Endothelial cell of umbilical vein (primary cell): ENCODE results near the gene SPAG6. TPM values are rescaled to one million over a fixed set of nuclear protein-coding genes. Genes with fewer than 3 reads are reported as not detected.

Source experiments
- BruUV-seq: library from RNA; stranded (reverse); fragments of 400-500 nt; replicated peaks from 2 replicates; lab custom pipeline; 2021; lab: Mats Ljungman, UMichigan
- CTCF ChIA-PET: fragments of 300-600, 350-600 bp; sonication (Branson Sonifier 250); formaldehyde crosslinking; loops from one replicate; lab custom pipeline; 2021; ENCODE audit warnings: antibody characterized with exemption, inconsistent platforms; lab: Charles Lee
- POLR2A ChIA-PET: fragments of 300-600, 350-600 bp; sonication (Branson Sonifier 250); formaldehyde crosslinking; loops from one replicate; lab custom pipeline; 2021; ENCODE audit warnings: antibody characterized with exemption, inconsistent platforms; lab: Charles Lee
- DNase-seq: peaks from one replicate; pipeline ENCODE4 v3.0.0-alpha.2; 2011; ENCODE audit warnings: low read depth, low spot score
- FAIRE-seq: peaks from 2 replicates; lab custom pipeline; 2011; peaks lifted over from hg19 to GRCh38; lab: Jason Lieb, UNC
- H2AFZ ChIP-seq: 2 replicates; pipeline ENCODE4 v1.6.0; 2012; ENCODE audit warnings: low read depth, low read length, control low read depth, inconsistent platforms
- H3K27ac ChIP-seq: 2 replicates; pipeline ENCODE4 v1.5.1; 2011; ENCODE audit warnings: low read depth, mild to moderate bottlenecking, control low read depth, low read length, moderate library complexity; ENCODE audit not compliant: insufficient read depth
- H3K27me3 ChIP-seq, 2 experiments: 2 replicates each; pipeline versions ENCODE4 v1.6.0 to v1.6.1; 2011; ENCODE audit warnings: low read length in 2 of 2, mixed read lengths in 1 of 2; ENCODE audit not compliant: control insufficient read depth in 2 of 2, insufficient read depth in 2 of 2
- H3K36me3 ChIP-seq, 2 experiments: 2 replicates in 1 of 2; 3 replicates in 1 of 2; pipeline ENCODE4 v1.5.1; 2011; ENCODE audit warnings: low read length in 2 of 2, mild to moderate bottlenecking in 1 of 2, moderate library complexity in 1 of 2; ENCODE audit not compliant: control insufficient read depth in 2 of 2, insufficient read depth in 2 of 2; ENCODE audit errors: extremely low read depth in 1 of 2
- H3K4me1 ChIP-seq: 3 replicates; pipeline ENCODE4 v1.5.1; 2011; ENCODE audit warnings: mild to moderate bottlenecking, low read length; ENCODE audit not compliant: control insufficient read depth, insufficient read depth; ENCODE audit errors: extremely low read depth
- H3K4me2 ChIP-seq: 2 replicates; pipeline ENCODE4 v1.6.1; 2011; ENCODE audit warnings: low read length, control low read depth, mixed read lengths; ENCODE audit not compliant: insufficient read depth
- H3K4me3 ChIP-seq, 3 experiments: fragments of 200-600 bp in 1 of 3; sonication (generic), shearing (Covaris generic) in 1 of 3; replicated peaks in 1 of 3; 2 replicates each; pipeline ENCODE4 v1.5.1; 2011 to 2016; ENCODE audit warnings: control low read depth in 3 of 3, low read length in 3 of 3, mild to moderate bottlenecking in 2 of 3, inconsistent platforms in 1 of 3, low read depth in 1 of 3, moderate library complexity in 1 of 3; ENCODE audit not compliant: insufficient read depth in 1 of 3
- H3K79me2 ChIP-seq: 2 replicates; pipeline ENCODE4 v1.6.0; 2012; ENCODE audit warnings: low read length, inconsistent platforms; ENCODE audit not compliant: control insufficient read depth, insufficient read depth
- H3K9ac ChIP-seq: replicated peaks from 2 replicates; pipeline ENCODE3; 2011; ENCODE audit warnings: low read length, control low read depth; ENCODE audit not compliant: insufficient read depth; ENCODE audit errors: extremely low read depth
- H3K9me1 ChIP-seq: replicated peaks from 3 replicates; pipeline ENCODE4 v1.6.0; 2011; ENCODE audit warnings: mild to moderate bottlenecking, low read length; ENCODE audit not compliant: control insufficient read depth, insufficient read depth; ENCODE audit errors: extremely low read depth
- H3K9me3 ChIP-seq: replicated peaks from 2 replicates; pipeline ENCODE4 v1.5.1; 2012; ENCODE audit warnings: low read length, inconsistent platforms; ENCODE audit not compliant: control insufficient read depth, insufficient read depth
- H4K20me1 ChIP-seq: replicated peaks from 2 replicates; pipeline ENCODE3; 2011; ENCODE audit warnings: mild to moderate bottlenecking, low read length; ENCODE audit not compliant: control insufficient read depth, insufficient read depth; ENCODE audit errors: extremely low read depth
- CTCF ChIP-seq, 2 donors: IDR thresholded peaks; 1 replicate in 1 of 2; 2 replicates in 1 of 2; pipeline ENCODE4 v1.5.1; 2011; ENCODE audit warnings: low read length in 2 of 2, mild to moderate bottlenecking in 2 of 2, moderate library complexity in 2 of 2, control low read depth in 1 of 2, inconsistent platforms in 1 of 2, low read depth in 1 of 2; ENCODE audit not compliant: insufficient read depth in 1 of 2; ENCODE audit errors: extremely low read depth in 1 of 2
- EZH2 ChIP-seq: IDR thresholded peaks from 2 replicates; pipeline ENCODE4 v1.6.1; 2012; ENCODE audit warnings: borderline replicate concordance, low read depth, mild to moderate bottlenecking, moderate library complexity, low read length, inconsistent platforms; ENCODE audit not compliant: severe bottlenecking
- FOS ChIP-seq: IDR thresholded peaks from 2 replicates; pipeline ENCODE4 v1.6.1; 2011; ENCODE audit warnings: mild to moderate bottlenecking, low read length, moderate library complexity, borderline replicate concordance; ENCODE audit not compliant: insufficient read depth
- GATA2 ChIP-seq: IDR thresholded peaks from 2 replicates; pipeline ENCODE4 v1.7.0; 2011; ENCODE audit warnings: low read depth, mild to moderate bottlenecking, moderate library complexity, mixed read lengths, low read length; ENCODE audit not compliant: insufficient read length, insufficient read depth
- JUN ChIP-seq: IDR thresholded peaks from 2 replicates; pipeline ENCODE4 v1.6.1; 2011; ENCODE audit warnings: borderline replicate concordance, low read depth; ENCODE audit not compliant: insufficient read length, insufficient read depth
- MAX ChIP-seq: IDR thresholded peaks from 2 replicates; pipeline ENCODE4 v1.6.1; 2011; ENCODE audit not compliant: insufficient read depth, insufficient read length
- MYC ChIP-seq: IDR thresholded peaks from one replicate; pipeline ENCODE4 v1.6.1; 2011; ENCODE audit warnings: mild to moderate bottlenecking, low read depth, low read length
- POLR2A ChIP-seq: IDR thresholded peaks from 2 replicates; pipeline ENCODE4 v1.6.1; 2012; ENCODE audit warnings: low read depth, mild to moderate bottlenecking, control low read depth, low read length
- POLR2AphosphoS5 ChIP-seq: IDR thresholded peaks from 2 replicates; pipeline ENCODE4 v1.6.1; 2012; ENCODE audit warnings: low read depth, mild to moderate bottlenecking, control low read depth, low read length, moderate library complexity; ENCODE audit not compliant: insufficient read depth
- dilution Hi-C: fragments of 300-500 bp; cut with MboI; formaldehyde crosslinking; loops from one replicate; pipeline ENCODE4 v1.15.0; 2019; ENCODE audit warnings: low sequenced_read_pairs; ENCODE audit not compliant: extremely low pct_ligation_motif_present
- intact Hi-C: fragments of 100-400 bp; cut with micrococcal nuclease; formaldehyde crosslinking; loops from one replicate; pipeline ENCODE4 v1.10.0; 2022
- polyA plus RNA-seq, 4 experiments: library from polyadenylated mRNA; depleted of rRNA in 3 of 4; stranded (reverse) in 3 of 4; unstranded in 1 of 4; fragments of >200 nt; gene quantifications; 2 replicates each; pipeline versions ENCODE4 v1.2.1 to v1.2.3, GENCODE V29; 2011 to 2012; ENCODE audit warnings: missing spikeins in 1 of 4
- total RNA-seq: library from RNA; stranded (reverse); gene quantifications from 2 replicates; pipeline ENCODE4 v1.2.3, GENCODE V29; 2021

Gene SPAG6
- total and polyA plus RNA-seq, 2 donors (not counting 3 experiments of a cell fraction or from before 2014, with no cell fraction given) = not detected

DNA sequence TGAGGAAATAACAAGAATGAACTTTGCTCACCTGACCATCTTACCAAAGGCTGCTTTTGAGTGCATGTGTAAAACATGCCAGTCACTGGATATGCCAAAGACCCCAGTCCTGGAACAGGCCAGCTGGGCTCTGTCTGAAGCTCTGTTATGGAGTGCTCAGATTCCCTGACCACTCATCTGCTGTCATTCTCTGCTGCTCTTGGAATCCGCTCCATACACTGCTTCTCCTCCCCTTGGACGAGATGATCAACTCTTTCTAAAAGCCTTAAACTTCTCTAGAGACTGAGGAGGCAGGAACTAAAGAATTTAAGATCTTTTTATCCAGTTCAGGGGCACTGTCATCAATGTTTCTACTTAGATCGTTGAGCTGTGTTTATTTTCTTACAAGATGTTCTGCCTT, 100.2 kb downstream of the SPAG6 start:
- Histone ChIP-seq H3K36me3 (no peaks in the 10 kb centered on the region), H3K79me2 (no peaks in the 10 kb centered on the region), H2AFZ (no peak overlapping the region), H3K9ac (no peak overlapping the region), H3K9me3 (no peaks in the 10 kb centered on the region), H3K4me3 (no peak overlapping the region), H3K27ac (no peak overlapping the region), H3K27me3 (peaks cover 11 to 39% of the 10 kb centered on the region in 2 experiments), H3K4me1 (no peaks in the 10 kb centered on the region), H4K20me1 (no peaks in the 10 kb centered on the region), H3K9me1 (no peaks in the 10 kb centered on the region), H3K4me2 (no peak overlapping the region)
- DNase-seq (no peak), FAIRE-seq (no peak)
- intact Hi-C loops (no loop called here), dilution Hi-C loops (no loop called here)
- CTCF ChIA-PET = interaction anchor here (1.0 kb wide), 1 partner anchor 42 kb away, joined by 3 read pairs; no protein-coding TSS in a partner anchor
- POLR2A ChIA-PET = interaction anchor here (1.2 kb wide), 1 partner anchor 8 kb away, joined by 3 read pairs; no protein-coding TSS in a partner anchor
- no TSS peak for BruUV-seq
- TF ChIP-seq GATA2 (no peak), EZH2 (no peak), MYC (no peak), MAX (no peak), CTCF (IDR thresholded peaks at IDR 0.05; ENCODE audit: extremely low read depth in 1 of 2, insufficient read depth in 1 of 2, low read depth in 1 of 2, low read length in 2 of 2) (no peak), FOS (no peak), POLR2A (no peak), JUN (no peak), POLR2AphosphoS5 (no peak)
